Nephron (organoid): ENCODE data around the gene PARD6B.
A peak's percentile ranks its signal among the peaks of the same experiment; 100 is the strongest.
"Not testable (repeated sequence)": the region's sequence is repeated elsewhere in the genome, so short reads cannot be mapped to it uniquely, and the experiment has no call there.

Experiments used
- H3K27ac Mint-ChIP-seq, 3 experiments: 2 replicates each; pipeline ENCODE4 v1.8.0; 2020; ENCODE audit warnings: mixed read lengths in 3 of 3, mild to moderate bottlenecking in 2 of 3, moderate library complexity in 1 of 3
- H3K27me3 Mint-ChIP-seq: 2 replicates; pipeline ENCODE4 v1.8.0; 2021; ENCODE audit warnings: low read depth, mild to moderate bottlenecking, moderate library complexity, mixed read lengths
- H3K36me3 Mint-ChIP-seq: 2 replicates; pipeline ENCODE4 v1.8.0; 2020; ENCODE audit warnings: low read depth, mixed read lengths
- H3K4me1 Mint-ChIP-seq: 2 replicates; pipeline ENCODE4 v1.8.0; 2020; ENCODE audit warnings: mixed read lengths
- H3K4me3 Mint-ChIP-seq, 3 experiments: 2 replicates each; pipeline ENCODE4 v1.8.0; 2020; ENCODE audit warnings: mild to moderate bottlenecking in 3 of 3, mixed read lengths in 3 of 3, moderate library complexity in 2 of 3
- H3K9me3 Mint-ChIP-seq: 2 replicates; pipeline ENCODE4 v1.8.0; 2020; ENCODE audit warnings: mixed read lengths
- CTCF ChIP-seq, 3 experiments: fragments of 200-600 bp; sonication (generic); IDR thresholded peaks; one replicate each; pipeline ENCODE4 v1.5.0; 2021; ENCODE audit warnings: antibody characterized with exemption in 3 of 3; ENCODE audit not compliant: unreplicated experiment in 3 of 3

The PARD6B gene

GRCh38 chr20:50693001-50693400 lies 38.4 kb upstream of the PARD6B start:
- Mint-ChIP-seq H3K9me3 (no peaks in the 10 kb centered on the region), H3K4me1 (peaks cover 41% of the 10 kb centered on the region), H3K4me3 (no peak overlapping the region), H3K36me3 (no peaks in the 10 kb centered on the region), H3K27me3 (peaks cover 26% of the 10 kb centered on the region), H3K27ac (no peak overlapping the region)
- TF ChIP-seq CTCF (IDR thresholded peaks at IDR 0.05; ENCODE audit: unreplicated experiment in 3 of 3): no peak

DNA sequence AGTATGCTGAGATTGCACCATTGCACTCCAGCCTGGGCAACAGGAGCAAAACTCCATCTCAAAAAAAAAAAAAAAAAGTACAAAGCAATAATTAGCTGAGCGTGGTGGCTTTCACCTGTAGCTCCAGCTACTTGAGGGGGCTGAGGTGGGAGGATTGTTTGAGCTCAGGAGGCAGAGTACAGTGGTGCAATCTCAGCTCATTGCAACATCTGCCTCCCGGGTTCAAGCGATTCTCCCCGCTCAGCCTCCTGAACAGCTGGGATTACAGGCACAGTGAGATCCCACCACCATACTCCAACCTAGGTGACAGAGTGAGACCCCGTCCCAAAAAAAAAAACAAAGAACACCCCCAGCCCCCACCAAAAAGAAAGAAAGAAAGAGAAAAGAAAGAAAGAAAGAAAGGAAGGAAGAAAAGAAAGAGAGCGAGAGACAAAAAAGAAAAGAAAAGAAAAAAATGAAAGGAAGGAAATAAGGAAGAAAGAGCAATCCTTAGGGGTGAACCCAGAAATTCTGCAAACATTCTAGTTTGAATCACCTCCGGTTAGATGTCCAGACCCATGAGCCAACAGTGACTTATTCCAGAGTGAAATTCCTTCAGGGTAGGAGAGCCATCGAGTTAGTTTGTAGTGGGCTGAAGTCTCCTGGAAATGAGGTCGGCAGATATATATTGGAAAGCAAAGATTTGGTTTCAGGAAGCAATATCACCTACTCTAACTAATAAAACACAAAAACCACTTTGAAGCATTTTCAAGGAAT lies 36.8 kb upstream of the PARD6B start:
- no peak for TF ChIP-seq CTCF (IDR thresholded peaks at IDR 0.05; ENCODE audit: unreplicated experiment in 3 of 3)
- no peaks in the 10 kb centered on the region for H3K36me3 Mint-ChIP-seq
- peak overlapping the region; percentile 35 to 70 (median 52) for H3K27ac Mint-ChIP-seq

DNA sequence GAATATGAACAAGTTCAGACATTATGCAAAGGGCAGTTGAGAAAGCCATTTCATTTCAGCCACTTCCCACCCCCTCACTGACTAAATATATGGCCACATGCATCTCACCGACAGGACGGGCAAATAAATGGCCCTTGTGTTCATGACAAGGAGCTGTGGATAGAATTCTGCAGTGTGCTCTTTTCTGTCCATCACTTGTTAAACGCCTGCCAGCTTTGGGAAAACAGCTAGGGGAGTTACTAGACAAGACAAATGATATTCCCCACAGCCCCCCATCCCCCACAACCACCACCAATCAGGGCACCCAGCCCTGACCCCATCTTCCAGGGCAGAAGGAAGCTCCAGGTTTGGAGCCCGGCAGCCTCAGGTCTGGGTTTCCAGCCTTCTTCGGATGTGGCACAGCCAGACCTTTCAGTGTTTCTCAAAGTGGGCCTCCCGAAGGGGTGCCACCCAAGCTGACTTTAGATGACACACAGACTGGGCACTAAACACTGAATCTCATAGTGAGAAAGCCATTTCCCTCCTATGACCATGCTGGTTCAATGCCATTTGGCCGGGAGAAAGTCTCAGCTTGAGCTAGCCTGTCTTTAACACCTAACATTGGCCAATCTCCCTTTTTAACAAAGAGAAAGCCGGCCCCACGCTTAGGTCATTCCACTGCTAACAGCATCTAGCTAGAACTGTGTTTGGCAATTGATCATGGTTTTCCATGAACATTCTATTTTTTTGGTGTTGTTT lies 36.1 kb upstream of the PARD6B start:
- Mint-ChIP-seq H3K9me3 (no peaks in the 10 kb centered on the region), H3K4me1 (peaks cover 35% of the 10 kb centered on the region), H3K27me3 (peaks cover 32% of the 10 kb centered on the region), H3K36me3 (no peaks in the 10 kb centered on the region), H3K4me3 (no peak overlapping the region), H3K27ac (peak overlapping the region; percentile 35 to 70 (median 52))
- TF ChIP-seq CTCF (IDR thresholded peaks at IDR 0.05; ENCODE audit: unreplicated experiment in 3 of 3): no peak

More for the DNA sequence above, 36.8 kb upstream of the PARD6B start:
- peaks cover 41% of the 10 kb centered on the region for H3K4me1 Mint-ChIP-seq
- H3K4me3 Mint-ChIP-seq: no peak overlapping the region
- no peaks in the 10 kb centered on the region for H3K9me3 Mint-ChIP-seq
- H3K27me3 Mint-ChIP-seq: peaks cover 29% of the 10 kb centered on the region

DNA sequence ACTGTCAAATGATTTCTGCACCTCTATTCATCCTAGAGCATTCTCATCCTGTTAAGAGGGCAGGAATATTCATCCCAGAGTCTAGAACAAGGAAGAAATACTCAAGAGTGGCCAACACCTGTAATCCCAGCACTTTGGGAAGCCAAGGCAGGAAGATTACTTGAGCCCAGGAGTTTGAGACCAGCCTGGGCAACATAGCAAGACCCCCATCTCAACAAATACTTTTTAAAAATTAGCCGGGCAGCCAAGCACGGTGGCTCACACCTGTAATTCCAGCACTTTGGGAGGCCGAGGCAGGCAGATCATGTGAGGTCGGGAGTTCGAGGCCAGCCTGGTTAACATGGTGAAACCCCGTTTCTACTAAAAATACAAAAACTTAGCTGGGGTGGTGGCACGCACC lies 33.1 kb upstream of the PARD6B start:
- not testable (repeated sequence) for H3K27ac Mint-ChIP-seq, H3K36me3 Mint-ChIP-seq, H3K4me3 Mint-ChIP-seq, H3K9me3 Mint-ChIP-seq
- H3K4me1 Mint-ChIP-seq: peaks cover 31% of the 10 kb centered on the region
- H3K27me3 Mint-ChIP-seq: peaks cover 22% of the 10 kb centered on the region

GRCh38 chr20:50699688-50700087 lies 31.7 kb upstream of the PARD6B start:
- Mint-ChIP-seq H3K4me3 (no peak overlapping the region), H3K27me3 (peaks cover 23% of the 10 kb centered on the region), H3K27ac (no peak overlapping the region), H3K36me3 (no peaks in the 10 kb centered on the region), H3K9me3 (no peaks in the 10 kb centered on the region), H3K4me1 (peaks cover 28% of the 10 kb centered on the region)
- no peak for TF ChIP-seq CTCF (IDR thresholded peaks at IDR 0.05; ENCODE audit: unreplicated experiment in 3 of 3)

GRCh38 chr20:50701041-50701963 lies 30.1 kb upstream of the PARD6B start:
- no peaks in the 10 kb centered on the region for H3K36me3 Mint-ChIP-seq
- peak overlapping the region in 2 of 3 experiments; percentile 72 to 85 for H3K27ac Mint-ChIP-seq
- H3K27me3 Mint-ChIP-seq: peaks cover 23% of the 10 kb centered on the region
- no peak overlapping the region for H3K4me3 Mint-ChIP-seq
- H3K9me3 Mint-ChIP-seq: no peaks in the 10 kb centered on the region
- TF ChIP-seq CTCF (IDR thresholded peaks at IDR 0.05; ENCODE audit: unreplicated experiment in 3 of 3): no peak
- peaks cover 20% of the 10 kb centered on the region for H3K4me1 Mint-ChIP-seq

DNA sequence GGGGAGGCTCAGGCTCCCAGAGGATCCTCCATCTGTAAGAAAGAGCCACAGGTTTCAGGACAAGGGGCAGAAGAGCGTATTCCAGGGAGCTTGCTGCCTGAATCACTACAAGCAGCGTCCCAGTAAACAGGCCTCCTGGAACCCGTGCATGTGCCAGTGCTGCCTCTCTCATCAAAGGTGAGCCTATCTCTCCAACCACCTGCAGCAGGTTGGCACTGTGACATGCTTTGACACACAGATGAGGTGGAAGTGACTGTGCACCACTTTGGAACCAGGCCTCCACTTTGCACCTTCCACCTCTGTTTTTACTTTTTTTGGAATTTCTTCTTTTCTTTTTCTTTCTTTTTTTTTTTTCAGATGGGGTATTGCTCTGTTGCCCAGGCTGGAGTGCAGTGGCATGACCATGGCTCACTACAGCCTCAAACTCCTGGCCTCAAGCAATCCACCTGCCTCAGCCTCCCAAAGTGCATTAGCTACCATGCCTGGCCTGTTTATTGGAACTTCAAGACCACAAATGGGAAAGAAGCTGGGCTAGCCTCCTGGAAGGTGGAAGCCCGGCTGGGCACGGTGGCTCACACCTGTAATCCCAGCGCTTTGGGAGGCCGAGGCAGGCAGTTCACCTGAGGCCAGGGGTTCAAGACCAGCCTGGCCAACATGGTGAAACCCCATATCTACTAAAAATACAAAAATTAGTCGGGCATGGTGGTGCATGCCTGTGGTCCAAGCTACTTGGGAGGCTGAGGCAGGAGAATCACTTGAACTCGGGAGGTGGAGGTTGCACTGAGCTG lies 27.5 kb upstream of the PARD6B start:
- H3K36me3 Mint-ChIP-seq, H3K9me3 Mint-ChIP-seq, H3K4me3 Mint-ChIP-seq: not testable (repeated sequence)
- Mint-ChIP-seq H3K27me3 (peaks cover 23% of the 10 kb centered on the region), H3K4me1 (peaks cover 26% of the 10 kb centered on the region), H3K27ac (peak overlapping the region in 1 of 3 experiments; percentile 47)
